Upper lobe of left lung (tissue), 6 donors: ENCODE results near the gene NFATC2IP. TPM values are rescaled to one million over a fixed set of nuclear protein-coding genes. Genes with fewer than 3 reads are reported as not detected.

Source experiments
- ATAC-seq, 2 donors: fragments of 200-7000 bp; cut with Tn5 transposase; one replicate each; pipeline ENCODE4 v1.9.1; 2022; ENCODE audit warnings: mild to moderate bottlenecking in 2 of 2, moderate library complexity in 2 of 2; ENCODE audit not compliant: low FRiP score in 2 of 2
- DNase-seq, 2 donors: peaks; one replicate each; pipeline ENCODE4 v3.0.0-alpha.2; 2019 to 2020
- H3K27ac ChIP-seq, 4 donors: fragments of 200-600 bp; sonication (generic); one replicate each; pipeline ENCODE4 v1.5.1; 2016 to 2019
- H3K27me3 ChIP-seq, 4 donors: fragments of 200-600 bp; sonication (generic); one replicate each; pipeline ENCODE4 v1.5.1; 2017 to 2019
- H3K36me3 ChIP-seq, 4 donors: fragments of 200-600 bp; sonication (generic); one replicate each; pipeline ENCODE4 v1.5.1; 2016 to 2019
- H3K4me1 ChIP-seq, 4 donors: fragments of 200-600 bp; sonication (generic); one replicate each; pipeline ENCODE4 v1.5.1; 2018 to 2019
- H3K4me3 ChIP-seq, 4 donors: fragments of 200-600 bp; sonication (generic); one replicate each; pipeline ENCODE4 v1.5.1; 2017 to 2019; ENCODE audit warnings: mild to moderate bottlenecking in 2 of 4, moderate library complexity in 1 of 4
- H3K9me3 ChIP-seq, 4 donors: fragments of 200-600 bp; sonication (generic); one replicate each; pipeline ENCODE4 v1.5.1; 2018 to 2019
- CTCF ChIP-seq, 6 experiments: fragments of 450-650 bp in 4 of 6; fragments of 200-600 bp in 2 of 6; sonication (generic) in 2 of 6; IDR thresholded peaks; one replicate each; pipeline ENCODE4 v1.5.1; 2016 to 2019; ENCODE audit warnings: antibody characterized with exemption in 6 of 6
- EP300 ChIP-seq, 4 donors: sonication (generic); formaldehyde crosslinking; IDR thresholded peaks; one replicate each; pipeline ENCODE4 v1.5.1; 2017; ENCODE audit warnings: antibody characterized with exemption in 4 of 4, control low read depth in 2 of 4
- POLR2A ChIP-seq, 4 donors: fragments of 450-650 bp; IDR thresholded peaks; one replicate each; pipeline ENCODE4 v1.5.1; 2016 to 2017; ENCODE audit warnings: antibody characterized with exemption in 4 of 4, mild to moderate bottlenecking in 2 of 4
- POLR2AphosphoS5 ChIP-seq, 2 donors: sonication (generic); formaldehyde crosslinking; IDR thresholded peaks; one replicate each; pipeline ENCODE4 v1.5.1; 2017; ENCODE audit warnings: antibody characterized with exemption in 2 of 2
- WGBS, 2 donors: methylation state at CpG; one replicate each; pipeline ENCODE4 v1.1.5; 2017 to 2018; 5-methylcytosine and 5-hydroxymethylcytosine counted together
- total RNA-seq, 6 donors: library from RNA; depleted of rRNA in 4 of 6; stranded (reverse); fragments of >200 nt in 4 of 6; gene quantifications; one replicate each; pipeline versions ENCODE4 v1.1.0 to v1.2.1, GENCODE V29; 2016 to 2021
- donor health status: DM: no; HTN: no; CAD: no; lungs with moderate emphysema.
- donor health status: DM: no; HTN: yes; CAD: no; lungs with severe emphysema.

Gene NFATC2IP
- total RNA-seq, 6 donors from 2014 or later: 24.6 to 62.9 (median 34.9) TPM

- no peak overlapping the region for H3K27ac ChIP-seq
- DNase-seq (peak in 1 of 2 donors; percentile 72), ATAC-seq (no peak)
- H3K36me3 ChIP-seq: peaks cover 0 to 54% (median 35%) of the 10 kb centered on the region in 4 donors
- no peak overlapping the region for H3K4me3 ChIP-seq
- 81 to 92% methylated on average over 6 to 11 of the region's 14 CpGs for WGBS, 2 donors
- no peaks in the 10 kb centered on the region for H3K9me3 ChIP-seq
- no peaks in the 10 kb centered on the region for H3K27me3 ChIP-seq
- no peaks in the 10 kb centered on the region for H3K4me1 ChIP-seq
- TF ChIP-seq POLR2AphosphoS5 (IDR thresholded peaks at IDR 0.05): no peak
- no peak for TF ChIP-seq CTCF (IDR thresholded peaks at IDR 0.05)
- no peak for TF ChIP-seq EP300 (IDR thresholded peaks at IDR 0.05)
- no peak for TF ChIP-seq POLR2A (IDR thresholded peaks at IDR 0.05)
Observed at GRCh38 chr16:28904363-28904762, 46.4 kb upstream of the NFATC2IP start.

DNA sequence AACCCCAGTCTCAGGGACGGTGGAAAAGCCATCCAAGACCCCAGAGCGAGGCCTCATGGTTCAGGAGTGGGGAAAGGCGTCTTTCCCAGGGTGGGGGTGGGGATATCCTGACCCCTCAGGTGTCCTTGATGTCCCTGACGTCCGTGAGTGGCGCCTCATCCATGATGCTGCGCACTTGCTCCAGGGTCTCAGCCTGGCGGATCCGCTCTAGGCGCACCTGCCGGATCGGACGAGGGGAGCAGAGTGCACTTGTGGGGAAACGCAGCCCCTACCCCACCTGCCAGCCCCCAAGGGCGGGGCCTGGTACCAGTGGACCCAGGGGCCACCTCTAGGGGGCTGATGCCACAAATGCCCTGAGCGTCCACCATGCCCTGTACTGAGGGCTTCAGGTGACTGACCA, 45.9 kb upstream of the NFATC2IP start:
- Histone ChIP-seq H3K4me3 (no peak overlapping the region), H3K36me3 (peaks cover 0 to 58% (median 36%) of the 10 kb centered on the region in 4 donors), H3K4me1 (no peaks in the 10 kb centered on the region), H3K27me3 (no peaks in the 10 kb centered on the region), H3K27ac (no peak overlapping the region), H3K9me3 (no peaks in the 10 kb centered on the region)
- ATAC-seq (peak in 1 of 2 donors; percentile 2), DNase-seq (peak in 1 of 2 donors; percentile 66)
- TF ChIP-seq EP300 (IDR thresholded peaks at IDR 0.05): no peak
- no peak for TF ChIP-seq POLR2A (IDR thresholded peaks at IDR 0.05)
- TF ChIP-seq POLR2AphosphoS5 (IDR thresholded peaks at IDR 0.05): no peak
- TF ChIP-seq CTCF (IDR thresholded peaks at IDR 0.05): no peak
- WGBS, 2 donors: 93 to 94% methylated on average over 11 to 16 of the region's 16 CpGs

GRCh38 chr16:28905229-28905754, 45.4 kb upstream of the NFATC2IP start:
- Histone ChIP-seq H3K4me1 (no peaks in the 10 kb centered on the region), H3K36me3 (peaks cover 0 to 58% (median 36%) of the 10 kb centered on the region in 4 donors), H3K4me3 (no peak overlapping the region), H3K27ac (no peak overlapping the region), H3K9me3 (no peaks in the 10 kb centered on the region), H3K27me3 (no peaks in the 10 kb centered on the region)
- ATAC-seq: peak in 1 of 2 donors; percentile 3
- TF ChIP-seq POLR2A (IDR thresholded peaks at IDR 0.05) (no peak), EP300 (IDR thresholded peaks at IDR 0.05) (no peak), POLR2AphosphoS5 (IDR thresholded peaks at IDR 0.05) (no peak), CTCF (IDR thresholded peaks at IDR 0.05) (no peak)
- 92 to 100% methylated on average over 1 to 9 of the region's 9 CpGs for WGBS, 2 donors
- DNase-seq: peak in 1 of 2 donors; percentile 64

GRCh38 chr16:28905800-28906372, 44.9 kb upstream of the NFATC2IP start:
- TF ChIP-seq EP300 (IDR thresholded peaks at IDR 0.05) (no peak), POLR2AphosphoS5 (IDR thresholded peaks at IDR 0.05) (no peak), CTCF (IDR thresholded peaks at IDR 0.05) (no peak), POLR2A (IDR thresholded peaks at IDR 0.05) (no peak)
- no peaks in the 10 kb centered on the region for H3K27me3 ChIP-seq
- ATAC-seq: no peak
- no peaks in the 10 kb centered on the region for H3K4me1 ChIP-seq
- H3K9me3 ChIP-seq: no peaks in the 10 kb centered on the region
- no peak overlapping the region for H3K27ac ChIP-seq
- peaks cover 0 to 63% (median 42%) of the 10 kb centered on the region in 4 donors for H3K36me3 ChIP-seq
- DNase-seq: peak in 1 of 2 donors; percentile 66
- H3K4me3 ChIP-seq: no peak overlapping the region
- 92 to 93% methylated on average over 18 to 24 of the region's 24 CpGs for WGBS, 2 donors
